Mesenchymal stem cell (in vitro differentiated cells and primary cell): ENCODE results near the gene XRN1.

Source experiments
- DNase-seq: peaks from one replicate; pipeline ENCODE4 v3.0.0-alpha.2; 2013
- H2AFZ ChIP-seq: one replicate; pipeline ENCODE4 v1.6.1; 2013; ENCODE audit warnings: low read depth, mild to moderate bottlenecking, control low read depth, inconsistent platforms, low read length, moderate library complexity
- H2AK5ac ChIP-seq: 2 replicates; pipeline ENCODE4 v1.6.1; 2013; ENCODE audit warnings: low read length, moderate library complexity, mild to moderate bottlenecking, inconsistent platforms; ENCODE audit not compliant: severe bottlenecking
- H2BK120ac ChIP-seq: one replicate; pipeline ENCODE4 v1.6.1; 2013; ENCODE audit warnings: low read depth, mild to moderate bottlenecking, inconsistent platforms, low read length, moderate library complexity
- H2BK12ac ChIP-seq, 2 experiments: one replicate each; pipeline ENCODE4 v1.6.1; 2013; ENCODE audit warnings: inconsistent platforms in 2 of 2, low read length in 2 of 2, mild to moderate bottlenecking in 2 of 2, moderate library complexity in 2 of 2, control low read depth in 1 of 2
- H2BK15ac ChIP-seq: one replicate; pipeline ENCODE4 v1.6.1; 2013; ENCODE audit warnings: mild to moderate bottlenecking, low read depth, inconsistent platforms; ENCODE audit not compliant: poor library complexity, severe bottlenecking
- H2BK5ac ChIP-seq: 2 replicates; pipeline ENCODE4 v1.6.1; 2013; ENCODE audit warnings: low read depth, mild to moderate bottlenecking, low read length, control low read depth, inconsistent platforms; ENCODE audit not compliant: poor library complexity, severe bottlenecking
- H3K14ac ChIP-seq, 2 experiments: one replicate each; pipeline ENCODE4 v1.6.1; 2013; ENCODE audit warnings: inconsistent platforms in 2 of 2, low read length in 2 of 2, control low read depth in 1 of 2, mild to moderate bottlenecking in 1 of 2, moderate library complexity in 1 of 2
- H3K18ac ChIP-seq, 2 experiments: one replicate each; pipeline ENCODE4 v1.6.1; 2013; ENCODE audit warnings: inconsistent platforms in 2 of 2, low read length in 2 of 2, control low read depth in 1 of 2, low read depth in 1 of 2, mild to moderate bottlenecking in 1 of 2
- H3K23ac ChIP-seq, 2 experiments: one replicate each; pipeline ENCODE4 v1.6.1; 2013; ENCODE audit warnings: inconsistent platforms in 2 of 2, low read length in 2 of 2, mild to moderate bottlenecking in 2 of 2, moderate library complexity in 2 of 2, control low read depth in 1 of 2
- H3K27ac ChIP-seq: 2 replicates; pipeline ENCODE4 v1.5.1; 2013; ENCODE audit warnings: mild to moderate bottlenecking, moderate library complexity, low read length, control low read depth, inconsistent platforms; ENCODE audit not compliant: poor library complexity, severe bottlenecking
- H3K27me3 ChIP-seq, 2 experiments: 2 replicates each; pipeline versions ENCODE4 v1.6.1 to v1.7.0; 2013; ENCODE audit warnings: low read length in 2 of 2, mild to moderate bottlenecking in 2 of 2, moderate library complexity in 2 of 2, control low read depth in 1 of 2, inconsistent platforms in 1 of 2; ENCODE audit not compliant: control insufficient read depth in 1 of 2, insufficient read depth in 1 of 2
- H3K36me3 ChIP-seq, 2 experiments: 2 replicates each; pipeline versions ENCODE4 v1.6.1 to v1.7.0; 2013; ENCODE audit warnings: low read length in 2 of 2, control low read depth in 1 of 2, inconsistent platforms in 1 of 2, low read depth in 1 of 2, mild to moderate bottlenecking in 1 of 2; ENCODE audit not compliant: insufficient read depth in 2 of 2, control insufficient read depth in 1 of 2
- H3K4ac ChIP-seq, 2 experiments: one replicate each; pipeline ENCODE4 v1.6.1; 2013; ENCODE audit warnings: inconsistent platforms in 2 of 2, low read length in 2 of 2, mild to moderate bottlenecking in 2 of 2, moderate library complexity in 2 of 2, control low read depth in 1 of 2, low read depth in 1 of 2
- H3K4me1 ChIP-seq: 2 replicates; pipeline ENCODE4 v1.6.1; 2013; ENCODE audit warnings: low read depth, low read length, control low read depth; ENCODE audit not compliant: control insufficient read depth, insufficient read depth
- H3K4me2 ChIP-seq: 2 replicates; pipeline ENCODE4 v1.6.1; 2013; ENCODE audit warnings: low read length, mild to moderate bottlenecking, inconsistent platforms; ENCODE audit not compliant: poor library complexity, severe bottlenecking
- H3K4me3 ChIP-seq, 2 experiments: 2 replicates each; pipeline versions ENCODE4 v1.5.1 to v1.7.0; 2013; ENCODE audit warnings: low read length in 2 of 2, mild to moderate bottlenecking in 2 of 2, control low read depth in 1 of 2, low read depth in 1 of 2; ENCODE audit not compliant: insufficient read depth in 1 of 2
- H3K79me1 ChIP-seq: replicated peaks from 2 replicates; pipeline ENCODE4 v1.6.1; 2013; ENCODE audit warnings: mild to moderate bottlenecking, control low read depth, low read length, inconsistent platforms; ENCODE audit not compliant: poor library complexity, severe bottlenecking
- H3K9ac ChIP-seq: 2 replicates; pipeline ENCODE4 v1.7.0; 2013; ENCODE audit warnings: mild to moderate bottlenecking, low read length, moderate library complexity
- H3K9me3 ChIP-seq: 2 replicates; pipeline ENCODE4 v1.7.0; 2013; ENCODE audit warnings: mild to moderate bottlenecking, low read length; ENCODE audit not compliant: control insufficient read depth
- H4K8ac ChIP-seq: one replicate; pipeline ENCODE4 v1.6.1; 2013; ENCODE audit warnings: inconsistent platforms, mild to moderate bottlenecking, low read length, moderate library complexity
- H4K91ac ChIP-seq: one replicate; pipeline ENCODE4 v1.6.1; 2013; ENCODE audit warnings: mild to moderate bottlenecking, low read length, inconsistent platforms
- WGBS: methylation state at CpG from one replicate; pipeline ENCODE4 v1.1.7; 2013; ENCODE audit warnings: mixed read lengths; 5-methylcytosine and 5-hydroxymethylcytosine counted together

The XRN1 gene

DNA sequence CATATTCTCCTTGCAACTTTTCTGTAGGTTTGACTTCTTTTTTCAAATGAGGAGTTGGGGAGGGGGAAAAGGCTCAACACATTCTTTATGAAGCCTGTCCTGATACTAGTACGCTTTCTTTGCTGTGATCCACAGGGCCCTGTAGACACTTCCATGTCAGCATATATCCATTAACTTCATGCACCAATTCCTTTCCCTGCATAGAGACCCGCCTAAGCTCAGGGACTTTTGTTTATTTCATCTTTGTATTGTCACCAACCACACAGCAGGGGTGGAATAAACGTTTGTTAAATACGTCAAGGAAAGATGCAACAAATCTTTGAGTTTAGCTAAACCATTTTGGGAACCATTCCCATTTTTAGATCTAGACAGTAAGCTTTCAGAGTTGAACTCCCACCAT, 179.4 kb downstream of the XRN1 start:
- Histone ChIP-seq H3K4me1 (no peaks in the 10 kb centered on the region), H2AK5ac (no peak overlapping the region), H3K4me2 (no peak overlapping the region), H3K14ac (no peak overlapping the region), H3K9me3 (no peaks in the 10 kb centered on the region), H3K36me3 (no peaks in the 10 kb centered on the region), H3K27ac (no peak overlapping the region), H2BK120ac (no peak overlapping the region), H3K79me1 (no peaks in the 10 kb centered on the region), H4K91ac (no peak overlapping the region), H2BK5ac (no peak overlapping the region), H2AFZ (no peak overlapping the region), H2BK15ac (no peak overlapping the region), H4K8ac (no peak overlapping the region), H3K23ac (no peak overlapping the region), H3K4ac (no peak overlapping the region), H3K9ac (no peak overlapping the region), H3K27me3 (no peaks in the 10 kb centered on the region), H2BK12ac (no peak overlapping the region), H3K4me3 (no peak overlapping the region), H3K18ac (no peak overlapping the region)
- WGBS, result 81% methylated on average over 4 of the region's 4 CpGs
- DNase-seq, result peak; percentile 17

DNA sequence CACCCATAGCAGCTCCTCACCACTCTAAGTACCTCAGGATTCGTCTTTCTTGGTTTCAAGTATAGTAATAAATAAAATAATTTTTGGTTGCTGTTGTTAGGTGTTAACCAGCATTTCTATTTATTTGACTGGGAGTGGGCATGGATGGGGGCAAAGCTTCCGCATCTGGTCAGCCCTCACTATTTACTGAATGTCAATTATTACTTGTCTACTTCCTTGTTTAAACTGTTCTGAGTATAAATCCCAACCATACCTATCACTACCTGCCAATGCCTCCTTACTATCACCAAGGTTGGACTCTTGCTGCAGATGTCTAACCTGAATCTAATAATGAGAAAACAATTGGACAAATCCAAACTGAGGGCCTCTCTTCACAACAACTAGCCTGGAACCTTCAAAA, 180.6 kb downstream of the XRN1 start:
- Histone ChIP-seq H3K9ac (no peak overlapping the region), H2BK120ac (no peak overlapping the region), H3K79me1 (no peaks in the 10 kb centered on the region), H3K9me3 (no peaks in the 10 kb centered on the region), H2BK5ac (no peak overlapping the region), H4K8ac (no peak overlapping the region), H3K27me3 (no peaks in the 10 kb centered on the region), H2AK5ac (no peak overlapping the region), H3K27ac (no peak overlapping the region), H2AFZ (no peak overlapping the region), H3K4me2 (no peak overlapping the region), H3K23ac (no peak overlapping the region), H2BK15ac (no peak overlapping the region), H3K14ac (no peak overlapping the region), H3K4me3 (no peak overlapping the region), H2BK12ac (no peak overlapping the region), H3K4me1 (no peaks in the 10 kb centered on the region), H3K36me3 (no peaks in the 10 kb centered on the region), H3K18ac (no peak overlapping the region), H3K4ac (no peak overlapping the region), H4K91ac (no peak overlapping the region)
- WGBS, result 100% methylated on average over 1 of the region's 2 CpGs
- DNase-seq, result no peak

DNA sequence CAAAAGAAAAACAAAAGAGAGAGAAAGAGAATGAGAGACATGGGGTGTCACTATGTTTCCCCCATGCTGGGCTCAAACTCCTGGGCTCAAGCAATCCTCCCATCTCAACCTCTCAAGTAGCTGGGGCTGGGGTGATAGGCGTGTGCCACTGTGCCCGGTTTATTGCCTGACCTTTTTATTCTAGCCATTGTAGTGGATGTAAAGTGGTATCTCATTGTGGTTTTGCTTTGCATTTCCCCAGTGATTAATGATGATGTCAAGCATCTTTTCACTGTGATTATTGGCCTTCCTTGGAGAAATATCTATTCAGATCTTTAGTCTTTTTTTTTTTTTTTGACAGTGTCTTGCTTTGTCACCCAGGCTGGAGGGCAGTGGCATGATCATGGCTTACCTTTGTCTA, 184.7 kb downstream of the XRN1 start:
- Histone ChIP-seq H2BK15ac (no peak overlapping the region), H3K4ac (no peak overlapping the region)
- 72% methylated on average over 2 of the region's 2 CpGs for WGBS

DNA sequence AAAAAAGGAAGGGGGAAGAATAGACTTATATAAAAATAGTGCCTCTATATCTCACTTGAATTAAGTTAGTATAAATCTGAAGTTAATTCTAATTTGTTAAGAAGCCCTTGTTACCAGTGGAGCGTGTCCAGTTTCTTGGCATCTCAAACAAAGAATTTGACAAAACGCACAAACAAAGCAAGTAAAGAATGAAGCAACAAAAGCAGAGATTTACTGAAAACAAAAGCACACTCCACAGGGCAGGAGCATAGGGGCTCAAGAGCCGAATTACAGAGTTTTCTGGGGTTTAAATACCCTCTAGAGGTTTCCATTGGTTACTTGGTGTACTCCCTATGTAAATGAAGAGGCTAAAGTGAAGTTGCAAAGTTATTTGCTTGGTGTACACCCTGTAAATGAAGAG, 188.5 kb downstream of the XRN1 start:
- no peak overlapping the region for H3K14ac ChIP-seq
- H2AK5ac ChIP-seq, result no peak overlapping the region
- H2BK15ac ChIP-seq, result no peak overlapping the region
- no peak overlapping the region for H2BK120ac ChIP-seq
- no peak overlapping the region for H2BK12ac ChIP-seq
- no peaks in the 10 kb centered on the region for H3K4me1 ChIP-seq
- no peak overlapping the region for H4K8ac ChIP-seq
- H3K4me2 ChIP-seq, result no peak overlapping the region
- no peak overlapping the region for H2BK5ac ChIP-seq
- H3K4me3 ChIP-seq, result no peak overlapping the region
- 74% methylated on average over 3 of the region's 3 CpGs for WGBS
- no peak overlapping the region for H3K18ac ChIP-seq
- peaks cover 11% of the 10 kb centered on the region for H3K9me3 ChIP-seq
- no peak overlapping the region for H4K91ac ChIP-seq
- H3K4ac ChIP-seq, result no peak overlapping the region
- no peaks in the 10 kb centered on the region for H3K27me3 ChIP-seq
- H3K27ac ChIP-seq, result no peak overlapping the region
- no peak overlapping the region for H2AFZ ChIP-seq
- no peaks in the 10 kb centered on the region for H3K79me1 ChIP-seq
- no peak overlapping the region for H3K9ac ChIP-seq
- H3K23ac ChIP-seq, result no peak overlapping the region
- no peak for DNase-seq
- H3K36me3 ChIP-seq, result no peaks in the 10 kb centered on the region

More for the DNA sequence above, 184.7 kb downstream of the XRN1 start:
- no peaks in the 10 kb centered on the region for H3K27me3 ChIP-seq
- no peak overlapping the region for H2AK5ac ChIP-seq
- no peak overlapping the region for H3K27ac ChIP-seq
- no peak overlapping the region for H2BK5ac ChIP-seq
- H2BK12ac ChIP-seq, result no peak overlapping the region
- no peak overlapping the region for H4K91ac ChIP-seq
- H3K9me3 ChIP-seq, result no peaks in the 10 kb centered on the region
- H3K79me1 ChIP-seq, result no peaks in the 10 kb centered on the region
- no peak overlapping the region for H4K8ac ChIP-seq
- H2BK120ac ChIP-seq, result no peak overlapping the region
- H2AFZ ChIP-seq, result no peak overlapping the region
- no peak overlapping the region for H3K14ac ChIP-seq
- no peak overlapping the region for H3K9ac ChIP-seq
- H3K18ac ChIP-seq, result no peak overlapping the region
- no peak overlapping the region for H3K4me3 ChIP-seq
- no peak overlapping the region for H3K4me2 ChIP-seq
- no peaks in the 10 kb centered on the region for H3K36me3 ChIP-seq
- no peak overlapping the region for H3K23ac ChIP-seq
- no peak for DNase-seq
- no peaks in the 10 kb centered on the region for H3K4me1 ChIP-seq
